Bronchial epithelial cell (primary cell): ENCODE results near the gene TDRD7. TPM values are rescaled to one million over a fixed set of nuclear protein-coding genes. Genes with fewer than 3 reads are reported as not detected.

ENCODE experiments used
- DNase-seq: peaks from one replicate; pipeline ENCODE4 v3.0.0-alpha.2; 2010; ENCODE audit warnings: low read depth
- FAIRE-seq: peaks from 2 replicates; lab custom pipeline; 2011; peaks lifted over from hg19 to GRCh38; lab: Jason Lieb, UNC
- H3K27me3 ChIP-seq: 2 replicates; pipeline ENCODE4 v1.5.1; 2011; ENCODE audit warnings: low read length; ENCODE audit not compliant: control insufficient read depth, insufficient read depth
- H3K36me3 ChIP-seq: 2 replicates; pipeline ENCODE4 v1.5.1; 2011; ENCODE audit warnings: low read length; ENCODE audit not compliant: control insufficient read depth, insufficient read depth
- H3K4me3 ChIP-seq: 2 replicates; pipeline ENCODE4 v1.5.1; 2011; ENCODE audit warnings: mild to moderate bottlenecking, low read depth, low read length, control low read depth
- total RNA-seq: library from RNA; depleted of rRNA; stranded (reverse); fragments of >200 nt; gene quantifications from 2 replicates; pipeline ENCODE4 v1.2.1, GENCODE V29; 2014
- TF ChIP-seq, protein P1 (sequence below): IDR thresholded peaks from 2 replicates; pipeline ENCODE4 v1.5.1; 2011; ENCODE audit warnings: mild to moderate bottlenecking, moderate library complexity, low read length, control low read depth, inconsistent platforms; ENCODE audit not compliant: insufficient read depth, severe bottlenecking

TDRD7 gene
- total RNA-seq, 1 donor from 2014 or later: 1.8 TPM

DNA sequence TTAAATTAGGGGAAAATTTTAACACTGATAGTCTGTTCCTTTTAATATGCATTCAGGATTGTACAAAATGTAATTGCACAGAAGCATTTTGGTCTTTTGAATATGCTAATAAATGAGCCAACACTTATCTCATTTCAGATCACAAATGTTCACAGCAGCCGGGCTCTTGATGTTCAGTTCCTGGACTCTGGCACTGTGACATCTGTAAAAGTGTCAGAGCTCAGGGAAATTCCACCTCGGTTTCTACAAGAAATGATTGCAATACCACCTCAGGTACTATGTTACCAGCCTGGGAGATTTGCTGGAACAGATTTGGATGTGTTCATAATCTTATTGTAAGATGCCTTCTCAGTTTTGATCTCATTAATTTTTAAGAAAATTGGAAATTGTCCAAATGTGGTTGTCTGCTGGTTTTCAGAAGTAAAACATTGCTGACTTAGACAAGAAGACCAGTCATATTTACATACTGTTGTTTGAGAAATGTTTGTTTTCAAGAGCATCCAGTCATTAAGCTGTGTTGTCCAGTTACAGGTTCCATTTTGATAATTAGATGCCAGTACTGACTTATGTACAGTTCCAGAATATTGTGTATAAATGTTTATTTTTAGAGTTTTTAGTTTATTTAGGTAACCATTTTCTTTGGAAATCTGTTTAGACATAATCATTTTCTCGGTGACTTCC is 66.5 kb downstream of the TDRD7 start:
- FAIRE-seq (no peak), DNase-seq (no peak)
- H3K27me3 ChIP-seq: no peaks in the 10 kb centered on the region
- TF ChIP-seq, protein P1, sequence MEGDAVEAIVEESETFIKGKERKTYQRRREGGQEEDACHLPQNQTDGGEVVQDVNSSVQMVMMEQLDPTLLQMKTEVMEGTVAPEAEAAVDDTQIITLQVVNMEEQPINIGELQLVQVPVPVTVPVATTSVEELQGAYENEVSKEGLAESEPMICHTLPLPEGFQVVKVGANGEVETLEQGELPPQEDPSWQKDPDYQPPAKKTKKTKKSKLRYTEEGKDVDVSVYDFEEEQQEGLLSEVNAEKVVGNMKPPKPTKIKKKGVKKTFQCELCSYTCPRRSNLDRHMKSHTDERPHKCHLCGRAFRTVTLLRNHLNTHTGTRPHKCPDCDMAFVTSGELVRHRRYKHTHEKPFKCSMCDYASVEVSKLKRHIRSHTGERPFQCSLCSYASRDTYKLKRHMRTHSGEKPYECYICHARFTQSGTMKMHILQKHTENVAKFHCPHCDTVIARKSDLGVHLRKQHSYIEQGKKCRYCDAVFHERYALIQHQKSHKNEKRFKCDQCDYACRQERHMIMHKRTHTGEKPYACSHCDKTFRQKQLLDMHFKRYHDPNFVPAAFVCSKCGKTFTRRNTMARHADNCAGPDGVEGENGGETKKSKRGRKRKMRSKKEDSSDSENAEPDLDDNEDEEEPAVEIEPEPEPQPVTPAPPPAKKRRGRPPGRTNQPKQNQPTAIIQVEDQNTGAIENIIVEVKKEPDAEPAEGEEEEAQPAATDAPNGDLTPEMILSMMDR: no peak
- no peaks in the 10 kb centered on the region for H3K36me3 ChIP-seq
- H3K4me3 ChIP-seq: no peak overlapping the region

GRCh38 chr9:97479496-97480159 is 67.7 kb downstream of the TDRD7 start:
- no peaks in the 10 kb centered on the region for H3K36me3 ChIP-seq
- H3K4me3 ChIP-seq: no peak overlapping the region
- DNase-seq (no peak), FAIRE-seq (no peak)
- H3K27me3 ChIP-seq: no peaks in the 10 kb centered on the region
- TF ChIP-seq, protein P1: no peak

- no peaks in the 10 kb centered on the region for H3K36me3 ChIP-seq
- FAIRE-seq (no peak), DNase-seq (no peak)
- TF ChIP-seq, protein P1: no peak
- no peaks in the 10 kb centered on the region for H3K27me3 ChIP-seq
- no peak overlapping the region for H3K4me3 ChIP-seq
Observed at GRCh38 chr9:97480174-97480573, 68.3 kb downstream of the TDRD7 start.

- Histone ChIP-seq H3K36me3 (no peaks in the 10 kb centered on the region), H3K27me3 (no peaks in the 10 kb centered on the region), H3K4me3 (no peak overlapping the region)
- no peak for FAIRE-seq
- DNase-seq: no peak
- TF ChIP-seq, protein P1: no peak
Observed at GRCh38 chr9:97480749-97481148, 68.9 kb downstream of the TDRD7 start.

DNA sequence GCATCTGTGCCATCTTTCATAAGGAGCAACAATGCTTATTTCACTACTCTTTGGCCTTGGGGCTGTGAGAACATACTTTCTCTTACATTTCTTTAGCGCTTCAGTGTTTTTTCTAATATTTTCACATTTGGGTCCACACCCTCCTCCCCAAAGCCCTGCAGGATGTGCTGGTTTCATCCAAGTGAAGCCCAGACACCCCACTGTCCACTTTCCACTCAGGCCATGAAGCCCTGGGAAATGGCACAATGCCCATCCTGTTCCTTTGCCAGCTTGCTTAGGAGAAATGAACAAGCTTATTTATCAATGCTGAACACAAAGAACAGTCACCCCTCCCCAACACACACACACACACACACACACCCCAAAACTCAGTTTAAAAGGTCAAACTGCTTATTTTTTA is 72.2 kb downstream of the TDRD7 start:
- TF ChIP-seq, protein P1: no peak

More for the DNA sequence above, 72.2 kb downstream of the TDRD7 start:
- H3K27me3 ChIP-seq: no peaks in the 10 kb centered on the region
- no peak for FAIRE-seq
- no peak overlapping the region for H3K4me3 ChIP-seq
- no peaks in the 10 kb centered on the region for H3K36me3 ChIP-seq
- DNase-seq: no peak
